ENCODE data around the gene DDX41.

The DDX41 gene

DNA sequence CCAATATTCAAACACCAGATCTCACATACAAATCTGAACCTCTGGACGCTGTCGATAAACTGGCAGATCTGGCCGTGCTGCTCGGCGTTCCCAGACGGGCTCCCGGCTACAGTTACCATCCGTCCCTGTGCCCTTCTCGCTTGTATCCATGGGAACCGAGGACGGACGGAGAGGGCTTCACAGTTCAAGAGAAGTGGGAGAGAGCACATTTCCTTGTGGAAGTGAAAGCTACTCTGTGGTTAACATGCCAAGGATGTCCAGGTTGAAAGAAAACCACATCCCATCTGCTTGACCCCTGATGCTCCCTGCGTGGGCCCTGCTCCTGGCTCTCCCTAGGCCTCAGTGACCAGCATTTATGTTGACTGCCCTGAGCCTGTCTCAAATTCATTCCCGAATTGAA lies 37.0 kb downstream of the DDX41 start:
- Histone ChIP-seq H3K36me3 (peaks cover 67% of the 10 kb centered on the region), H3K9me3 (no peaks in the 10 kb centered on the region), H3K4me3 (ENCODE audit: low read depth in 1 of 2, low read length in 1 of 2) (no peak overlapping the region), H3K27ac (peak overlapping the region; percentile 82), H3K27me3 (peaks cover 11% of the 10 kb centered on the region), H3K4me1 (ENCODE audit: control insufficient read depth in 1 of 2, insufficient read depth in 1 of 2, low read depth in 1 of 2, low read length in 1 of 2) (peaks cover 32 to 35% of the 10 kb centered on the region in 2 experiments)
- TF ChIP-seq, protein P1, sequence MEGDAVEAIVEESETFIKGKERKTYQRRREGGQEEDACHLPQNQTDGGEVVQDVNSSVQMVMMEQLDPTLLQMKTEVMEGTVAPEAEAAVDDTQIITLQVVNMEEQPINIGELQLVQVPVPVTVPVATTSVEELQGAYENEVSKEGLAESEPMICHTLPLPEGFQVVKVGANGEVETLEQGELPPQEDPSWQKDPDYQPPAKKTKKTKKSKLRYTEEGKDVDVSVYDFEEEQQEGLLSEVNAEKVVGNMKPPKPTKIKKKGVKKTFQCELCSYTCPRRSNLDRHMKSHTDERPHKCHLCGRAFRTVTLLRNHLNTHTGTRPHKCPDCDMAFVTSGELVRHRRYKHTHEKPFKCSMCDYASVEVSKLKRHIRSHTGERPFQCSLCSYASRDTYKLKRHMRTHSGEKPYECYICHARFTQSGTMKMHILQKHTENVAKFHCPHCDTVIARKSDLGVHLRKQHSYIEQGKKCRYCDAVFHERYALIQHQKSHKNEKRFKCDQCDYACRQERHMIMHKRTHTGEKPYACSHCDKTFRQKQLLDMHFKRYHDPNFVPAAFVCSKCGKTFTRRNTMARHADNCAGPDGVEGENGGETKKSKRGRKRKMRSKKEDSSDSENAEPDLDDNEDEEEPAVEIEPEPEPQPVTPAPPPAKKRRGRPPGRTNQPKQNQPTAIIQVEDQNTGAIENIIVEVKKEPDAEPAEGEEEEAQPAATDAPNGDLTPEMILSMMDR (IDR thresholded peaks at IDR 0.05): no peak

DNA sequence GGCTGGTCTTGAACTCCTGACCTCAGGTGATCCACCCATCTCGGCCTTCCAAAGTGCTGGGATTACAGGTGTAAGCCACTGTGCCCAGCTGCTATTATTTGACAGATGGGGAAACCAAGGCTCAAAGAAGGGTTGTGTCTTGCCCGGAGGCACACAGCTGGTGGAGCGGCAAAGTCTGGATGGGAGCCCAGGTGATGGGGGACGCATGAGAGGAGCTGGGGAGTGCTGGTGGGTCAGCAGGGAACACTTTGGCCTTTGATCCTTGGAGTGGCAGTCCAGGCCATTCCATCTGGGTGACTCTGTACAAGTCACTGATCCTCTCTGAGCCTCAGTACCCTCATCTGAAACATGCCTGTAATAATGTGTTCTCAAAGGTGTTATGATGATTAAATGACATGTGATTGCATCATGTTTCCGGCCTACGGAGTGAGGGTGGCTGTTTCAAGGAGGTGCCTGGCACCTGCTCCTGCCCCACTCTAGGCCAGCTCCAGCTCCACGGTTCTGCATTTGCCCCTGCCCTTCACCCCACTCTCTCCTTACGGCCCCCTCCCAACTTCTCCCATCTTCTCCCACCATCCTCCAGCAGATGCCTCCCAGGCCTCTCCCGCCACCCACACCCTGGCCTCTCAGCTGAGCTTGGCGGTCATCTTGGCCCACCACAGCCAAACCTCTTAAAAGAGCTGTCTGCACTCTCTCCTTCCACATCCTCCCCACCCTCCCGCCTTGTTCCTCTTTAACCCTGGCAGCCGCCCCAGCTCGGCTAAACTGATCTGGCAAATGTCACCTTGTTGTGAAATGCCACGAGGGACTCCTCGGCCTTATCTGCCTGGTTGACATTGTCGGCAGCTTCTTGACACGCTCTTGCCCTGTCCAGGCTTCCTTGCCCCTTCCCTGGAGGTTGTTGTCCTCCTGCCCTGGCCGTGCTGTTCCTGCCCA lies 37.8 kb downstream of the DDX41 start:
- peak overlapping the region in 1 of 2 experiments; percentile 28 for H3K4me3 ChIP-seq (ENCODE audit: low read depth in 1 of 2, low read length in 1 of 2)
- peak overlapping the region; percentile 82 for H3K27ac ChIP-seq
- peaks cover 59% of the 10 kb centered on the region for H3K36me3 ChIP-seq
- H3K9me3 ChIP-seq: no peaks in the 10 kb centered on the region
- TF ChIP-seq, protein P1 (IDR thresholded peaks at IDR 0.05): no peak
- H3K4me1 ChIP-seq (ENCODE audit: control insufficient read depth in 1 of 2, insufficient read depth in 1 of 2, low read depth in 1 of 2, low read length in 1 of 2): peaks cover 38 to 42% of the 10 kb centered on the region in 2 experiments
- H3K27me3 ChIP-seq: peaks cover 18% of the 10 kb centered on the region

DNA sequence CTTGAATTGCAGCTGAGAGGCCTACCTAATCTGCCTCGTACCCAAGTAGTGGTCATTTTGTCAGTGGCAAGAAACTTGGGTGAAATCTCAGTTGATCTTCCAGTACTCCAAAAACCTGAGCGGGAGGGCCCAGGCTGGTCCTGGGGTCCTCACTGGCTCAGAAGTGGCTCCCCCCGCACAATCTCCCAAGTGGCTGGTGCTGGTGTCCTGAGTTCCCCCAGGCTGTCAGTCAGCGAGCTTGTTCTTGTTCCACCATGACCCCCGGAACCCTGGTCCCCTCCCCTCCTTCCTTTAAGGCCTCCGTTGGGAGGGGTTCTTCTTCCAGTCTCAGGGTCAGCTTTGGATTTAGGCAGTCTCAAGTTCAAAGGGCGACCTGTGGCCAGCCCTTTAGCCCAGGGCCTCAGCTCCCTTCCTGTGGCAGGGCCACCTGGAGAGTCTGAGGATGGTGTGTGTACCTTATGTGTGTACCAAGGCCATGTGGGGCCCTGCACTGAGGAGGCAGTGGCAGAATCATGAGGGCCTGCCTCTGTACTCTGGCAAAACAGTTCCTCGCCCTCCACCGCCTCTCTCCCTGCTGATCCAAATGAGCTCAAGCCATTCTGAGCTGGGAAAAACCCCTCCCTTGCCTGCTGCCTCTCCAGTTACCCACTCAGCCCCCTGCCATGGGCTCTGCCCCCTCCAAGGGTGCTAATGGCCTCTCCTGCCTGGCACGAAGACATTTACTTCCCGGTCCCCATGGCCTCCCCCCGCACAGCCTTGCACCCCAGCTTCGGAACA lies 38.9 kb downstream of the DDX41 start:
- peaks cover 38 to 53% of the 10 kb centered on the region in 2 experiments for H3K4me1 ChIP-seq (ENCODE audit: control insufficient read depth in 1 of 2, insufficient read depth in 1 of 2, low read depth in 1 of 2, low read length in 1 of 2)
- peak overlapping the region in 1 of 2 experiments; percentile 28 for H3K4me3 ChIP-seq (ENCODE audit: low read depth in 1 of 2, low read length in 1 of 2)
- no peaks in the 10 kb centered on the region for H3K9me3 ChIP-seq
- H3K27me3 ChIP-seq: peaks cover 29% of the 10 kb centered on the region
- TF ChIP-seq, protein P1 (IDR thresholded peaks at IDR 0.05): no peak
- peak overlapping the region; percentile 82 for H3K27ac ChIP-seq
- H3K36me3 ChIP-seq: peaks cover 48% of the 10 kb centered on the region

DNA sequence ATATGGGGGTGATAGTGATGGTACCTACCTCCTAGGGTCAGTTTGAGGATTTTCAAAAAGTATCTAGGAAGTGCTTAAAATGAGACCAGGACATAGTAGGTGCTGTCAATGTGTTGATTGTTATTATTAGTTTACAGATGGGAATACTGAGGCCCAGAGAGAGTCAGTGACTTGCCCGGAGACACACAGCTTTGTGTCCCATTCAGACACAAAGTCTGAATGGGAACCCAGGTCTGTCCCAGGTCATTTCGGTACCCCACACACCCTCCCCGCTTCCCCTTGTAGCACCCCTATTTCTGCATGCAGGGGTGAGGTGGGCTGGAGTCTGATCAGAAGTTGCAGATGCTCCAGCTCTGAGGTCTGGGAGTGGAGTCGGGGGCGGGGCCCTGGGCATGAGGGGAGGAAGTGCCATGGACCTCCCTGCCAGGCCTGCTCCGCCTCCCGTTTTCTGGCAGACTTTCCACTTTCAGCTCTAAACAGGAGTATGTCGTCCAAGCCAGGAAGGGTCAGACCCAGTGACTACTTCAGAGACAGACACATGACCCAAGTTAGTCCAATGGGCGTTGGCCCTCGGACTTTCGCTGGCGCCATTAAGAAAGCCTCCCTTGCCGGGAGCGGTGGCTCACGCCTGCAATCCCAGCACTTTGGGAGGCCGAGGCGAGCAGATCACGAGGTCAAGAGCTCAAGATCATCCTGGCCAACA lies 40.1 kb downstream of the DDX41 start:
- Histone ChIP-seq H3K36me3 (peaks cover 37% of the 10 kb centered on the region), H3K4me1 (ENCODE audit: control insufficient read depth in 1 of 2, insufficient read depth in 1 of 2, low read depth in 1 of 2, low read length in 1 of 2) (peaks cover 48 to 65% of the 10 kb centered on the region in 2 experiments), H3K27me3 (peaks cover 41% of the 10 kb centered on the region), H3K9me3 (no peaks in the 10 kb centered on the region), H3K27ac (no peak overlapping the region), H3K4me3 (ENCODE audit: low read depth in 1 of 2, low read length in 1 of 2) (no peak overlapping the region)
- TF ChIP-seq, protein P1 (IDR thresholded peaks at IDR 0.05): no peak

All from neutrophil (primary cell).